Left ventricle myocardium inferior (tissue), 1 donor: Measurements from ENCODE around the gene SP140. TPM values are rescaled to one million over a fixed set of nuclear protein-coding genes. Genes with fewer than 3 reads are reported as not detected.

Experiments used
- DNase-seq: peaks from one replicate; pipeline ENCODE4 v3.0.0-alpha.2; 2020
- H3K27ac ChIP-seq: fragments of 200-600 bp; replicated peaks from 2 replicates; pipeline ENCODE4 v1.8.0; 2021
- H3K27me3 ChIP-seq: fragments of 200-600 bp; 2 replicates; pipeline ENCODE4 v1.8.0; 2021; ENCODE audit warnings: low read depth
- H3K36me3 ChIP-seq: fragments of 200-600 bp; 2 replicates; pipeline ENCODE4 v1.8.0; 2021
- H3K4me1 ChIP-seq: fragments of 200-600 bp; 2 replicates; pipeline ENCODE4 v1.8.0; 2021
- H3K4me3 ChIP-seq: fragments of 200-600 bp; 2 replicates; pipeline ENCODE4 v1.8.0; 2021; ENCODE audit warnings: mild to moderate bottlenecking, moderate library complexity
- H3K9me3 ChIP-seq: fragments of 200-600 bp; replicated peaks from 2 replicates; pipeline ENCODE4 v1.8.0; 2021
- CTCF ChIP-seq: fragments of 200-600 bp; IDR thresholded peaks from 2 replicates; pipeline ENCODE4 v1.8.0; 2021; ENCODE audit warnings: antibody characterized with exemption, mild to moderate bottlenecking, borderline replicate concordance
- intact Hi-C: fragments of 100-400 bp; cut with micrococcal nuclease; formaldehyde crosslinking; loops from one replicate; pipeline ENCODE4 v1.11.0; 2022
- total RNA-seq: library from RNA; stranded (reverse); fragmentation: NEBNext Ultra II Directional; extraction: Animal tissue kit (Norgen Biotek cat#: 25700); gene quantifications from one replicate; pipeline ENCODE4 v1.2.1, GENCODE V29; 2021
- donor health status: DM: no; HTN: yes; CAD: no; lungs with severe emphysema.

Gene SP140
- total RNA-seq, 1 donor from 2014 or later = 1.3 TPM

GRCh38 chr2:230234122-230234722, 8.7 kb downstream of the SP140 start:
- no peak for TF ChIP-seq CTCF
- Histone ChIP-seq H3K27me3 (no peaks in the 10 kb centered on the region), H3K4me3 (no peak overlapping the region), H3K4me1 (no peaks in the 10 kb centered on the region), H3K27ac (no peak overlapping the region), H3K9me3 (peaks cover 26% of the 10 kb centered on the region), H3K36me3 (no peaks in the 10 kb centered on the region)
- intact Hi-C loops = no loop called here
- DNase-seq = no peak

GRCh38 chr2:230234845-230235244, 9.3 kb downstream of the SP140 start:
- H3K9me3 ChIP-seq = peaks cover 24% of the 10 kb centered on the region
- TF ChIP-seq CTCF = no peak
- no peak for DNase-seq
- H3K27me3 ChIP-seq = no peaks in the 10 kb centered on the region
- no peak overlapping the region for H3K4me3 ChIP-seq
- no peaks in the 10 kb centered on the region for H3K36me3 ChIP-seq
- intact Hi-C loops = no loop called here
- H3K27ac ChIP-seq = no peak overlapping the region
- no peaks in the 10 kb centered on the region for H3K4me1 ChIP-seq

GRCh38 chr2:230244211-230244610, 18.7 kb downstream of the SP140 start:
- Histone ChIP-seq H3K4me3 (no peak overlapping the region), H3K9me3 (no peaks in the 10 kb centered on the region), H3K4me1 (no peaks in the 10 kb centered on the region), H3K36me3 (no peaks in the 10 kb centered on the region), H3K27me3 (no peaks in the 10 kb centered on the region), H3K27ac (no peak overlapping the region)
- no peak for DNase-seq
- TF ChIP-seq CTCF = no peak
- intact Hi-C loops = no loop called here

- DNase-seq = no peak
- Histone ChIP-seq H3K4me3 (no peak overlapping the region), H3K36me3 (no peaks in the 10 kb centered on the region), H3K4me1 (no peaks in the 10 kb centered on the region), H3K27me3 (no peaks in the 10 kb centered on the region), H3K9me3 (no peaks in the 10 kb centered on the region), H3K27ac (no peak overlapping the region)
- no peak for TF ChIP-seq CTCF
- intact Hi-C loops = no loop called here
Observed at GRCh38 chr2:230246206-230246605, 20.7 kb downstream of the SP140 start.

GRCh38 chr2:230250231-230250630, 24.7 kb downstream of the SP140 start:
- Histone ChIP-seq H3K27me3 (no peaks in the 10 kb centered on the region), H3K36me3 (no peaks in the 10 kb centered on the region), H3K9me3 (no peaks in the 10 kb centered on the region), H3K4me1 (no peaks in the 10 kb centered on the region), H3K4me3 (no peak overlapping the region), H3K27ac (no peak overlapping the region)
- TF ChIP-seq CTCF = no peak
- intact Hi-C loops = no loop called here
- DNase-seq = no peak
